GM18511 (cell line): ENCODE results near the gene ULK1.

Source experiments
- ATAC-seq: cut with Tn5 transposase; IDR thresholded peaks from one replicate; pipeline ENCODE4 v1.9.1; 2021; ENCODE audit warnings: mild to moderate bottlenecking, moderate library complexity; ENCODE audit not compliant: unreplicated experiment

ULK1 gene

GRCh38 chr12:131894313-131894860 is at the start of gene ULK1:
ULK1 (plus strand) TSS chr12:131894622; CDS start chr12:131895002, 380 bp downstream.
- peak; percentile 83 for ATAC-seq

- ATAC-seq: no peak
These were observed 49.8 kb upstream of the ULK1 start for GRCh38 chr12:131844656-131845055.

- no peak for ATAC-seq
These were observed 49.3 kb upstream of the ULK1 start for GRCh38 chr12:131845121-131845520.

GRCh38 chr12:131847456-131847855 is 47.0 kb upstream of the ULK1 start:
- no peak for ATAC-seq

GRCh38 chr12:131848753-131849152 is 45.7 kb upstream of the ULK1 start:
- no peak for ATAC-seq

GRCh38 chr12:131849700-131850553 is 44.5 kb upstream of the ULK1 start:
- ATAC-seq: no peak

GRCh38 chr12:131850856-131851559 is 43.4 kb upstream of the ULK1 start:
- ATAC-seq: no peak

- ATAC-seq: no peak
These were observed 42.5 kb upstream of the ULK1 start for GRCh38 chr12:131851741-131852550.

- no peak for ATAC-seq
These were observed 41.7 kb upstream of the ULK1 start for GRCh38 chr12:131852551-131853299.

- ATAC-seq: no peak
These were observed 40.3 kb upstream of the ULK1 start for GRCh38 chr12:131853832-131854797.

GRCh38 chr12:131854861-131855476 is 39.5 kb upstream of the ULK1 start:
- no peak for ATAC-seq

GRCh38 chr12:131855521-131856142 is 38.8 kb upstream of the ULK1 start:
- ATAC-seq: no peak

- ATAC-seq: no peak
These were observed 37.9 kb upstream of the ULK1 start for GRCh38 chr12:131856366-131857097.

- ATAC-seq: no peak
These were observed 36.2 kb upstream of the ULK1 start for GRCh38 chr12:131857908-131858850.

- ATAC-seq: no peak
These were observed 33.8 kb upstream of the ULK1 start for GRCh38 chr12:131860472-131861260.
